Natural killer cell (primary cell): ENCODE measurements around the gene ARHGEF6. TPM values are rescaled to one million over a fixed set of nuclear protein-coding genes. Genes with fewer than 3 reads are reported as not detected.

Experiments
- ATAC-seq, 3 donors: fragments of 150-1000 bp in 2 of 3; fragments of 200-7000 bp in 1 of 3; cut with Tn5 transposase; 1 replicate in 1 of 3; 2 replicates in 2 of 3; pipeline ENCODE4 v1.10.0; 2021; ENCODE audit warnings: mild to moderate bottlenecking in 2 of 3, moderate library complexity in 2 of 3
- DNase-seq, 2 donors: peaks; one replicate each; pipeline versions ENCODE4 v3.0.0 to v3.0.0-alpha.2; 2013 to 2021; ENCODE audit warnings: mixed read lengths in 1 of 2
- H3K27ac ChIP-seq: one replicate; pipeline ENCODE4 v1.5.1; 2013; ENCODE audit warnings: mild to moderate bottlenecking, low read length
- H3K27me3 ChIP-seq: one replicate; pipeline ENCODE4 v1.6.1; 2013; ENCODE audit warnings: low read length; ENCODE audit not compliant: control insufficient read depth, insufficient read depth
- H3K36me3 ChIP-seq: one replicate; pipeline ENCODE4 v1.6.1; 2013; ENCODE audit warnings: low read length; ENCODE audit not compliant: control insufficient read depth, insufficient read depth
- H3K4me1 ChIP-seq: one replicate; pipeline ENCODE4 v1.6.1; 2013; ENCODE audit warnings: low read length; ENCODE audit not compliant: control insufficient read depth, insufficient read depth
- H3K4me3 ChIP-seq: one replicate; pipeline ENCODE4 v1.5.1; 2013; ENCODE audit warnings: low read length
- H3K9me3 ChIP-seq: one replicate; pipeline ENCODE4 v1.6.1; 2013; ENCODE audit warnings: low read length; ENCODE audit not compliant: control insufficient read depth, insufficient read depth
- H3K27ac Mint-ChIP-seq, 2 donors: one replicate each; pipeline ENCODE4 v1.8.0; 2022; ENCODE audit warnings: mild to moderate bottlenecking in 2 of 2, mixed read lengths in 2 of 2, moderate library complexity in 1 of 2
- H3K27me3 Mint-ChIP-seq, 2 donors: one replicate each; pipeline ENCODE4 v1.8.0; 2022; ENCODE audit warnings: low read depth in 2 of 2, mixed read lengths in 2 of 2
- H3K36me3 Mint-ChIP-seq: one replicate; pipeline ENCODE4 v1.8.0; 2022; ENCODE audit warnings: mixed read lengths
- H3K4me1 Mint-ChIP-seq, 2 donors: one replicate each; pipeline ENCODE4 v1.8.0; 2022; ENCODE audit warnings: mixed read lengths in 2 of 2
- H3K4me3 Mint-ChIP-seq: one replicate; pipeline ENCODE4 v1.8.0; 2022; ENCODE audit warnings: mild to moderate bottlenecking, moderate library complexity, mixed read lengths
- H3K9me3 Mint-ChIP-seq, 2 donors: one replicate each; pipeline ENCODE4 v1.8.0; 2022; ENCODE audit warnings: mixed read lengths in 2 of 2
- CTCF ChIP-seq: fragments of 200-600 bp; IDR thresholded peaks from one replicate; pipeline ENCODE4 v1.8.0; 2022; ENCODE audit warnings: antibody characterized with exemption
- WGBS: methylation state at CpG from one replicate; pipeline ENCODE4 v1.1.7; 2013; ENCODE audit warnings: missing lambda C conversion rate; ENCODE audit not compliant: insufficient coverage; 5-methylcytosine and 5-hydroxymethylcytosine counted together
- intact Hi-C: fragments of 100-400 bp; cut with micrococcal nuclease; formaldehyde crosslinking; loops from one replicate; pipeline ENCODE4 v1.14.2; 2022
- total RNA-seq, 4 donors: library from RNA; stranded (reverse); fragments of 120-200 nt in 1 of 4; gene quantifications; one replicate each; pipeline versions ENCODE4 v1.2.3 to v1.2.4, GENCODE V29; 2013 to 2022

The ARHGEF6 gene
- total RNA-seq, 3 donors from 2014 or later (not counting 1 experiment from before 2014, with no cell fraction given): 55.5 to 78.8 (median 75.7) TPM

- TF ChIP-seq CTCF: no peak
- 100% methylated on average over 1 of the region's 3 CpGs for WGBS
- no peak overlapping the region for H3K27ac ChIP-seq
- H3K4me1 Mint-ChIP-seq: peaks cover 9 to 30% of the 10 kb centered on the region in 2 donors
- no peaks in the 10 kb centered on the region for H3K36me3 Mint-ChIP-seq
- H3K9me3 ChIP-seq: no peaks in the 10 kb centered on the region
- no peak overlapping the region for H3K27ac Mint-ChIP-seq
- no peaks in the 10 kb centered on the region for H3K27me3 Mint-ChIP-seq
- peaks cover 4% of the 10 kb centered on the region for H3K36me3 ChIP-seq
- intact Hi-C loops: no loop called here
- peaks cover 8% of the 10 kb centered on the region for H3K4me1 ChIP-seq
- no peak overlapping the region for H3K4me3 Mint-ChIP-seq
- no peak overlapping the region for H3K4me3 ChIP-seq
- no peaks in the 10 kb centered on the region for H3K9me3 Mint-ChIP-seq
- no peak for ATAC-seq
- DNase-seq: no peak
- H3K27me3 ChIP-seq: no peaks in the 10 kb centered on the region
These were observed 48.9 kb downstream of the ARHGEF6 start for GRCh38 chrX:136731798-136732197.

GRCh38 chrX:136731207-136731782 is 49.4 kb downstream of the ARHGEF6 start:
- Mint-ChIP-seq H3K27ac (peak overlapping the region in 1 of 2 donors; percentile 9), H3K36me3 (no peaks in the 10 kb centered on the region), H3K4me3 (no peak overlapping the region), H3K27me3 (no peaks in the 10 kb centered on the region), H3K9me3 (no peaks in the 10 kb centered on the region), H3K4me1 (peaks cover 10 to 35% of the 10 kb centered on the region in 2 donors)
- intact Hi-C loops: no loop called here
- no peak for TF ChIP-seq CTCF
- no peaks in the 10 kb centered on the region for H3K27me3 ChIP-seq
- no peaks in the 10 kb centered on the region for H3K9me3 ChIP-seq
- DNase-seq (no peak), ATAC-seq (no peak)
- H3K4me1 ChIP-seq: peaks cover 8% of the 10 kb centered on the region
- WGBS: 70% methylated on average over 3 of the region's 5 CpGs
- H3K27ac ChIP-seq: no peak overlapping the region
- peaks cover 4% of the 10 kb centered on the region for H3K36me3 ChIP-seq
- no peak overlapping the region for H3K4me3 ChIP-seq

GRCh38 chrX:136728393-136728792 is 52.3 kb downstream of the ARHGEF6 start:
- no peak overlapping the region for H3K4me3 ChIP-seq
- no peaks in the 10 kb centered on the region for H3K9me3 ChIP-seq
- DNase-seq (no peak), ATAC-seq (peak in 1 of 3 donors; percentile 38)
- peaks cover 3% of the 10 kb centered on the region for H3K4me1 ChIP-seq
- Mint-ChIP-seq H3K4me1 (peaks cover 5 to 26% of the 10 kb centered on the region in 2 donors), H3K4me3 (no peak overlapping the region), H3K9me3 (no peaks in the 10 kb centered on the region), H3K27me3 (no peaks in the 10 kb centered on the region), H3K27ac (no peak overlapping the region), H3K36me3 (no peaks in the 10 kb centered on the region)
- intact Hi-C loops: no loop called here
- no peak for TF ChIP-seq CTCF
- no CpG with 5 or more reads among the region's 1 CpG for WGBS
- no peaks in the 10 kb centered on the region for H3K27me3 ChIP-seq
- peaks cover 4% of the 10 kb centered on the region for H3K36me3 ChIP-seq
- no peak overlapping the region for H3K27ac ChIP-seq

GRCh38 chrX:136725441-136726104 is 55.2 kb downstream of the ARHGEF6 start:
- H3K36me3 Mint-ChIP-seq: no peaks in the 10 kb centered on the region
- peak overlapping the region in 1 of 2 donors; percentile 82 for H3K27ac Mint-ChIP-seq
- no peak overlapping the region for H3K4me3 ChIP-seq
- H3K9me3 ChIP-seq: no peaks in the 10 kb centered on the region
- H3K27me3 ChIP-seq: no peaks in the 10 kb centered on the region
- no peak for TF ChIP-seq CTCF
- H3K27me3 Mint-ChIP-seq: no peaks in the 10 kb centered on the region
- peaks cover 3% of the 10 kb centered on the region for H3K4me1 ChIP-seq
- peaks cover 1% of the 10 kb centered on the region for H3K36me3 ChIP-seq
- ATAC-seq: no peak
- DNase-seq: no peak
- intact Hi-C loops: no loop called here
- H3K4me1 Mint-ChIP-seq: peaks cover 5 to 21% of the 10 kb centered on the region in 2 donors
- no peak overlapping the region for H3K4me3 Mint-ChIP-seq
- no peak overlapping the region for H3K27ac ChIP-seq
- no peaks in the 10 kb centered on the region for H3K9me3 Mint-ChIP-seq
